Calu3 (cell line): ENCODE measurements around the gene FCN1. TPM values are rescaled to one million over a fixed set of nuclear protein-coding genes. Genes with fewer than 3 reads are reported as not detected.

Experiments used
- BruUV-seq: library from RNA; stranded (reverse); fragments of 400-500 nt; replicated peaks from 2 replicates; lab custom pipeline; 2021; lab: Mats Ljungman, UMichigan
- CTCF ChIA-PET: fragments of 300-600 bp; sonication (Branson Sonifier 250); formaldehyde crosslinking; loops from one replicate; lab custom pipeline; 2022; ENCODE audit warnings: antibody characterized with exemption; lab: Charles Lee
- DNase-seq: peaks from one replicate; pipeline ENCODE4 v3.0.0; 2022
- H3K27ac Mint-ChIP-seq: one replicate; pipeline ENCODE4 v1.8.0; 2022; ENCODE audit warnings: mixed read lengths; ENCODE audit not compliant: unreplicated experiment
- H3K27me3 Mint-ChIP-seq: one replicate; pipeline ENCODE4 v1.8.0; 2022; ENCODE audit warnings: mixed read lengths; ENCODE audit not compliant: unreplicated experiment
- H3K36me3 Mint-ChIP-seq: one replicate; pipeline ENCODE4 v1.8.0; 2022; ENCODE audit warnings: mild to moderate bottlenecking, moderate library complexity, mixed read lengths; ENCODE audit not compliant: insufficient read depth, unreplicated experiment
- H3K4me1 Mint-ChIP-seq: one replicate; pipeline ENCODE4 v1.8.0; 2022; ENCODE audit warnings: mild to moderate bottlenecking, low read depth, mixed read lengths; ENCODE audit not compliant: unreplicated experiment
- H3K4me3 Mint-ChIP-seq: one replicate; pipeline ENCODE4 v1.8.0; 2022; ENCODE audit warnings: mild to moderate bottlenecking, low read depth, moderate library complexity, mixed read lengths; ENCODE audit not compliant: unreplicated experiment
- H3K9me3 Mint-ChIP-seq: one replicate; pipeline ENCODE4 v1.8.0; 2022; ENCODE audit warnings: low read depth, mixed read lengths; ENCODE audit not compliant: unreplicated experiment
- intact Hi-C: fragments of 100-400 bp; cut with micrococcal nuclease; formaldehyde crosslinking; loops from one replicate; pipeline ENCODE4 v1.10.0; 2022; ENCODE audit not compliant: unreplicated experiment
- total RNA-seq: library from RNA; stranded (reverse); gene quantifications from 2 replicates; pipeline ENCODE4 v1.2.3, GENCODE V29; 2022
- TF ChIP-seq, protein P1 (sequence below): fragments of 200-600 bp; IDR thresholded peaks from one replicate; pipeline ENCODE4 v1.8.0; 2022; ENCODE audit warnings: antibody characterized with exemption; ENCODE audit not compliant: unreplicated experiment

FCN1 gene
- total RNA-seq, 1 experiment from 2014 or later: not detected

DNA sequence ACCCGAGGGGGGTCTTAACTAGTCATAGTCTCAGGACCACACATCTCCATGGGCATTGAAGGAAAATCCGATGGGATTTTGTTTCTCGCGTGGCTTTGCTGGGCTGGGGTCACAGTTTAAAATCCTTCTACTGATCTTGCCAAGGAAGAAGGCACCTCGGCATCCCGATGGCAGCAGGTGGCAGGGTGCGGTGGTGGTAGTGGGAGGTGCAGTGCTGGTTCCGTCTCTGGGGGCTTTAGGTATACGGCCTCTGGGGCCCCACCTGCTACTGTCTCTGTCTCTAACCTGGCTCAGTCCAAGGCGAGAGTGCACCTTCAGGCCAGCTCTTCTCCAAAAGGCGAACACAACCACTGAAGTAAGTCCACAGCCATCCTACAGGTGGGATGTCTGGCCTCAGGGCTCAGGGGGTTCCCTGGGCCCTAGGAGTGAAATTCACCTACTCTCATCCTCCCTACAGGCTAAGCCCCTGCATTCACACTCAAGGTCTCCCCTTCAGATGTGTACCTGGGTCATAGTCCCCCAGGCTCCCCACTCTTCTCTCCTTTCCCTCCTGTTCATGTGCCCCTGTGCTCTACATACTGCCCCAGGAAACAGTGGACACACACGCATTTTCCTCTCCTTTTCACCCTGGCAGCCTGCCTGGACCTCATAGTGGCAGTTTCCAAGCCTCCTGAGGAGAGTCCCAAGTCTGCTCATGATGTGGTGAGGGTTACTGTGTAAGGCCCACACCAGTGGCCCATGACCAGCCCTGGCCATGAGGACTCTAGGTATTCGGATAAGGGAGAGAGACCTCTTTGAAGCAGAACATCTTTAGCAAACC, 37.8 kb downstream of the FCN1 start:
- intact Hi-C loops: no loop called here
- TF ChIP-seq, protein P1, sequence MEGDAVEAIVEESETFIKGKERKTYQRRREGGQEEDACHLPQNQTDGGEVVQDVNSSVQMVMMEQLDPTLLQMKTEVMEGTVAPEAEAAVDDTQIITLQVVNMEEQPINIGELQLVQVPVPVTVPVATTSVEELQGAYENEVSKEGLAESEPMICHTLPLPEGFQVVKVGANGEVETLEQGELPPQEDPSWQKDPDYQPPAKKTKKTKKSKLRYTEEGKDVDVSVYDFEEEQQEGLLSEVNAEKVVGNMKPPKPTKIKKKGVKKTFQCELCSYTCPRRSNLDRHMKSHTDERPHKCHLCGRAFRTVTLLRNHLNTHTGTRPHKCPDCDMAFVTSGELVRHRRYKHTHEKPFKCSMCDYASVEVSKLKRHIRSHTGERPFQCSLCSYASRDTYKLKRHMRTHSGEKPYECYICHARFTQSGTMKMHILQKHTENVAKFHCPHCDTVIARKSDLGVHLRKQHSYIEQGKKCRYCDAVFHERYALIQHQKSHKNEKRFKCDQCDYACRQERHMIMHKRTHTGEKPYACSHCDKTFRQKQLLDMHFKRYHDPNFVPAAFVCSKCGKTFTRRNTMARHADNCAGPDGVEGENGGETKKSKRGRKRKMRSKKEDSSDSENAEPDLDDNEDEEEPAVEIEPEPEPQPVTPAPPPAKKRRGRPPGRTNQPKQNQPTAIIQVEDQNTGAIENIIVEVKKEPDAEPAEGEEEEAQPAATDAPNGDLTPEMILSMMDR: no peak
- Mint-ChIP-seq H3K36me3 (no peaks in the 10 kb centered on the region), H3K27me3 (no peaks in the 10 kb centered on the region), H3K4me1 (no peaks in the 10 kb centered on the region), H3K9me3 (peaks cover 3% of the 10 kb centered on the region), H3K27ac (no peak overlapping the region), H3K4me3 (no peak overlapping the region)
- CTCF ChIA-PET: no interaction called here
- DNase-seq: no peak
- no TSS peak for BruUV-seq

DNA sequence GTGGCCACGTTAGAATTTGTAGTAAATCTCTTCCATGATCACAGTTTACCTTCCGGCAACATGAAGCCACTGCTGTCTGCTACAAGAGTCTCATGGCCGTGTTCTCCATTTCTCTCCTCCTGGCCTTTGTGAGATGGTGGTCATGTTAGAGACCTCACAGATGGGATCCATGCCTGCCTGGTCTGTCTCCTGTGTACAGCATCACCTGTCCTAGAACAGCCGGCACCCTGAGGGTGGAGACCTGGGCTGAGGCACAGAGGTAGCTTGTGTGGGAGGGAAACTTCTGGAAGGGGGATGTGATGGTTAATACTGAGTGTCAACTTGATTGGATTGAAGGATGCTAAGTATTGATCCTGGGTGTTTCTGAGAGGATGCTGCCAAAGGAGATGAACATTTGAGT, 40.2 kb downstream of the FCN1 start:
- TF ChIP-seq, protein P1: no peak
- CTCF ChIA-PET: no interaction called here
- Mint-ChIP-seq H3K36me3 (no peaks in the 10 kb centered on the region), H3K4me1 (no peaks in the 10 kb centered on the region), H3K9me3 (peaks cover 3% of the 10 kb centered on the region), H3K27me3 (no peaks in the 10 kb centered on the region), H3K4me3 (no peak overlapping the region), H3K27ac (no peak overlapping the region)
- BruUV-seq: no TSS peak
- DNase-seq: no peak
- intact Hi-C loops: no loop called here

DNA sequence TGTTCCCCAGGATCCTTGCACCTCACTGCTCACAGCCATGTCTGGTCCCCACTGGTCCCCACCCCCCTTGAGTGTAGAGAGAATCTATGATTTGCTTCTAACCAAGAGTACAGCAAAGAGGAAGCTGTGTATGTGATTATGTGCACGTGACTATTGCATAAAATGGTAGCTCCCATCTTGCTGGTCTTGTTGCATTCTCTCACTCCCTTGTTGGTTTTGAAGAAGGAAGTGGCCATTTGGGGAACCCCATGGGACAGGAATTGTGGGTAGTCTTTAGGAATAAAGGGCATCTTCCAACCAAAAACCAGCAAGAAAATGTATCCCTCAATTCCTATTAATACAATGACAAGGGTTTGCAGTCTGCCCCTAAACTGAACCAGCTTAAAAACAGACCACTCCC, 42.3 kb downstream of the FCN1 start:
- CTCF ChIA-PET: no interaction called here
- no peak for DNase-seq
- BruUV-seq: no TSS peak
- Mint-ChIP-seq H3K9me3 (peaks cover 7% of the 10 kb centered on the region), H3K4me1 (no peaks in the 10 kb centered on the region), H3K27ac (no peak overlapping the region), H3K4me3 (no peak overlapping the region), H3K27me3 (no peaks in the 10 kb centered on the region), H3K36me3 (no peaks in the 10 kb centered on the region)
- TF ChIP-seq, protein P1: no peak
- intact Hi-C loops: no loop called here

DNA sequence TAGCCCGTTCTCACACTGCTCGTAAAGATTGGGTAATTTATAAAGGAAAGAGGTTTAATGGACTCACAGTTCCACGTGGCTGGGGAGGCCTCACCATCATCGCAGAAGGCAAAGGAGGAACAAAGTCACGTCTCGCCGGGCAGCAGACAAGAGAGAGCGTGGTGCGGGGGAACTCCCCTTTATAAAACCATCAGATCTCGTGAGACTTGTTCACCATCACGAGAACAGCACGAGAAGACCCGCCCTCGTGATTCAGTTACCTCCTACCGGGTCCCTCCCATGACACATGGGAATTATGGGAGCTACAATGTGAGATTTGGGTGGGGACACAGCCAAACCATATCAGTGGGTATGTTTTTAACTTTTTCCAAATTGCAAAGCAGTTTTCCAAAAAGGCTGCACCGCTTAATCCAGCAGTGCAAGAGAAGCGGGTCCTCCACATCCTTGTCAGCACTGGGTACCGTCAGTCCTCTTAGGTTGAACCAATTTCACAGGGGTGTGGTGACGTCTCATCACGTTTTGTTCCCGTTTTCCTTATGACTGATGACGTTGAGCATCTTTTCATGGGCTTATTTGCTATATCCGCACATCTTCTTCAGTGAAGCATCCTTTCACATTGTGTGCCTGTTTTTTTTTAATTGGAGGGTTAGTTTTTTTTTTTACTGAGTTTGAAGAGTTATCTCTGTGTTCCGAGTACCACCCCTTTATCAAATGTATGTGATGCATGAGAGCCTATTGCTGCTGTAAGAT, 45.1 kb downstream of the FCN1 start:
- BruUV-seq: no TSS peak
- CTCF ChIA-PET: no interaction called here
- peaks cover 4% of the 10 kb centered on the region for H3K9me3 Mint-ChIP-seq
- intact Hi-C loops: no loop called here
- DNase-seq: no peak
- H3K27me3 Mint-ChIP-seq: no peaks in the 10 kb centered on the region
- TF ChIP-seq, protein P1: no peak
- H3K27ac Mint-ChIP-seq: no peak overlapping the region
- H3K4me3 Mint-ChIP-seq: no peak overlapping the region
- no peaks in the 10 kb centered on the region for H3K36me3 Mint-ChIP-seq
- H3K4me1 Mint-ChIP-seq: no peaks in the 10 kb centered on the region
